ENCODE measurements around the gene SPG21.

- TF ChIP-seq, protein P1, sequence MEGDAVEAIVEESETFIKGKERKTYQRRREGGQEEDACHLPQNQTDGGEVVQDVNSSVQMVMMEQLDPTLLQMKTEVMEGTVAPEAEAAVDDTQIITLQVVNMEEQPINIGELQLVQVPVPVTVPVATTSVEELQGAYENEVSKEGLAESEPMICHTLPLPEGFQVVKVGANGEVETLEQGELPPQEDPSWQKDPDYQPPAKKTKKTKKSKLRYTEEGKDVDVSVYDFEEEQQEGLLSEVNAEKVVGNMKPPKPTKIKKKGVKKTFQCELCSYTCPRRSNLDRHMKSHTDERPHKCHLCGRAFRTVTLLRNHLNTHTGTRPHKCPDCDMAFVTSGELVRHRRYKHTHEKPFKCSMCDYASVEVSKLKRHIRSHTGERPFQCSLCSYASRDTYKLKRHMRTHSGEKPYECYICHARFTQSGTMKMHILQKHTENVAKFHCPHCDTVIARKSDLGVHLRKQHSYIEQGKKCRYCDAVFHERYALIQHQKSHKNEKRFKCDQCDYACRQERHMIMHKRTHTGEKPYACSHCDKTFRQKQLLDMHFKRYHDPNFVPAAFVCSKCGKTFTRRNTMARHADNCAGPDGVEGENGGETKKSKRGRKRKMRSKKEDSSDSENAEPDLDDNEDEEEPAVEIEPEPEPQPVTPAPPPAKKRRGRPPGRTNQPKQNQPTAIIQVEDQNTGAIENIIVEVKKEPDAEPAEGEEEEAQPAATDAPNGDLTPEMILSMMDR (IDR thresholded peaks at IDR 0.05; ENCODE audit: control extremely low read depth in 1 of 3, insufficient read depth in 1 of 3, low read depth in 1 of 3, low read length in 3 of 3): no peak
- TF ChIP-seq EZH2 (IDR thresholded peaks at IDR 0.05; ENCODE audit: low read depth, low read length, severe bottlenecking) (no peak), SAP30 (IDR thresholded peaks at IDR 0.05; ENCODE audit: insufficient read depth, insufficient replicate concordance, low read length) (no peak), POLR2A (IDR thresholded peaks at IDR 0.05; ENCODE audit: control extremely low read depth in 1 of 2, low read depth in 2 of 2, low read length in 2 of 2) (no peak), ZNF274 (IDR thresholded peaks at IDR 0.05; ENCODE audit: borderline replicate concordance, extremely low read depth, low read length) (no peak), POLR2AphosphoS5 (IDR thresholded peaks at IDR 0.05; ENCODE audit: low read depth, low read length) (no peak), EP300 (IDR thresholded peaks at IDR 0.05; ENCODE audit: borderline replicate concordance in 1 of 2, low read depth in 2 of 2, low read length in 2 of 2) (no peak), MAFK (IDR thresholded peaks at IDR 0.05; ENCODE audit: low read depth, low read length) (no peak), BCL11A (IDR thresholded peaks at IDR 0.05; ENCODE audit: low read depth in 2 of 2, low read length in 2 of 2) (no peak), SP2 (IDR thresholded peaks at IDR 0.05; ENCODE audit: low read length) (no peak), TAF1 (IDR thresholded peaks at IDR 0.05; ENCODE audit: low read depth, low read length) (no peak)
- TF ChIP-seq, protein P2, sequence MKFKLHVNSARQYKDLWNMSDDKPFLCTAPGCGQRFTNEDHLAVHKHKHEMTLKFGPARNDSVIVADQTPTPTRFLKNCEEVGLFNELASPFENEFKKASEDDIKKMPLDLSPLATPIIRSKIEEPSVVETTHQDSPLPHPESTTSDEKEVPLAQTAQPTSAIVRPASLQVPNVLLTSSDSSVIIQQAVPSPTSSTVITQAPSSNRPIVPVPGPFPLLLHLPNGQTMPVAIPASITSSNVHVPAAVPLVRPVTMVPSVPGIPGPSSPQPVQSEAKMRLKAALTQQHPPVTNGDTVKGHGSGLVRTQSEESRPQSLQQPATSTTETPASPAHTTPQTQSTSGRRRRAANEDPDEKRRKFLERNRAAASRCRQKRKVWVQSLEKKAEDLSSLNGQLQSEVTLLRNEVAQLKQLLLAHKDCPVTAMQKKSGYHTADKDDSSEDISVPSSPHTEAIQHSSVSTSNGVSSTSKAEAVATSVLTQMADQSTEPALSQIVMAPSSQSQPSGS (IDR thresholded peaks at IDR 0.05; ENCODE audit: low read length): no peak
- TF ChIP-seq, protein P3, sequence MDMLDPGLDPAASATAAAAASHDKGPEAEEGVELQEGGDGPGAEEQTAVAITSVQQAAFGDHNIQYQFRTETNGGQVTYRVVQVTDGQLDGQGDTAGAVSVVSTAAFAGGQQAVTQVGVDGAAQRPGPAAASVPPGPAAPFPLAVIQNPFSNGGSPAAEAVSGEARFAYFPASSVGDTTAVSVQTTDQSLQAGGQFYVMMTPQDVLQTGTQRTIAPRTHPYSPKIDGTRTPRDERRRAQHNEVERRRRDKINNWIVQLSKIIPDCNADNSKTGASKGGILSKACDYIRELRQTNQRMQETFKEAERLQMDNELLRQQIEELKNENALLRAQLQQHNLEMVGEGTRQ (IDR thresholded peaks at IDR 0.05; ENCODE audit: low read length): no peak
- TF ChIP-seq, protein P4, sequence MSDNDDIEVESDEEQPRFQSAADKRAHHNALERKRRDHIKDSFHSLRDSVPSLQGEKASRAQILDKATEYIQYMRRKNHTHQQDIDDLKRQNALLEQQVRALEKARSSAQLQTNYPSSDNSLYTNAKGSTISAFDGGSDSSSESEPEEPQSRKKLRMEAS (IDR thresholded peaks at IDR 0.05): no peak
Measured at GRCh38 chr15:65037309-65037708, 47.6 kb upstream of the SPG21 start.

Measured in H1 (cell line).